GM23248 (cell line): ENCODE results near the gene RENBP. TPM values are rescaled to one million over a fixed set of nuclear protein-coding genes. Genes with fewer than 3 reads are reported as not detected.

Source experiments
- DNase-seq: peaks from one replicate; pipeline ENCODE4 v3.0.0-alpha.2; 2015
- H2AFZ ChIP-seq: fragments of 200-600 bp; sonication (generic); 2 replicates; pipeline ENCODE4 v1.6.1; 2016; ENCODE audit warnings: antibody characterized with exemption
- H3F3A ChIP-seq: fragments of 200-600 bp; sonication (generic); 2 replicates; pipeline ENCODE4 v1.6.1; 2016; ENCODE audit warnings: mild to moderate bottlenecking, antibody characterized with exemption, mixed run types; ENCODE audit not compliant: insufficient read depth
- H3K27ac ChIP-seq: fragments of 200-600 bp; sonication (generic); 2 replicates; pipeline ENCODE4 v1.5.1; 2016; ENCODE audit warnings: mild to moderate bottlenecking
- H3K27me3 ChIP-seq: fragments of 200-600 bp; sonication (generic); replicated peaks from 2 replicates; pipeline ENCODE4 v1.6.1; 2016; ENCODE audit warnings: mild to moderate bottlenecking; ENCODE audit not compliant: insufficient read depth
- H3K36me3 ChIP-seq: fragments of 200-600 bp; sonication (generic); 2 replicates; pipeline ENCODE4 v1.6.1; 2016; ENCODE audit warnings: low read depth, mild to moderate bottlenecking
- H3K4me1 ChIP-seq: fragments of 200-600 bp; sonication (generic); 2 replicates; pipeline ENCODE4 v1.6.1; 2016; ENCODE audit warnings: mild to moderate bottlenecking; ENCODE audit not compliant: insufficient read depth
- H3K4me2 ChIP-seq: fragments of 200-600 bp; sonication (generic); one replicate; pipeline ENCODE4 v1.6.1; 2016; ENCODE audit warnings: mild to moderate bottlenecking; ENCODE audit not compliant: unreplicated experiment
- H3K4me3 ChIP-seq: fragments of 200-600 bp; sonication (generic); 2 replicates; pipeline ENCODE4 v1.5.1; 2016; ENCODE audit warnings: mild to moderate bottlenecking
- H3K79me2 ChIP-seq: fragments of 200-600 bp; sonication (generic); 2 replicates; pipeline ENCODE4 v1.6.1; 2016; ENCODE audit warnings: mild to moderate bottlenecking; ENCODE audit not compliant: insufficient read depth
- H3K9ac ChIP-seq: fragments of 200-600 bp; sonication (generic); 2 replicates; pipeline ENCODE4 v1.6.1; 2016; ENCODE audit warnings: mild to moderate bottlenecking
- H3K9me2 ChIP-seq: fragments of 200-600 bp; sonication (generic); 2 replicates; pipeline ENCODE4 v1.6.1; 2016; ENCODE audit warnings: mixed run types, mild to moderate bottlenecking, moderate library complexity; ENCODE audit not compliant: insufficient read depth
- H3K9me3 ChIP-seq: fragments of 200-600 bp; sonication (generic); one replicate; pipeline ENCODE4 v1.6.1; 2017; ENCODE audit warnings: low read depth
- H4K20me1 ChIP-seq: fragments of 200-600 bp; sonication (generic); 2 replicates; pipeline ENCODE4 v1.6.0; 2016; ENCODE audit not compliant: insufficient read depth
- EZH2 ChIP-seq: fragments of 200-600 bp; sonication (generic); IDR thresholded peaks from 2 replicates; pipeline ENCODE4 v1.6.1; 2018; ENCODE audit warnings: antibody characterized with exemption, mild to moderate bottlenecking; ENCODE audit not compliant: insufficient read depth, poor library complexity, severe bottlenecking
- EZH2phosphoT487 ChIP-seq: fragments of 200-600 bp; sonication (generic); IDR thresholded peaks from 2 replicates; pipeline ENCODE4 v1.6.1; 2018; ENCODE audit warnings: antibody characterized with exemption, moderate library complexity, mild to moderate bottlenecking, low read depth; ENCODE audit not compliant: insufficient read depth
- WGBS, 2 experiments: methylation state at CpG; one replicate each; pipeline ENCODE4 v1.1.6; 2015 to 2017; ENCODE audit warnings: low lambda C conversion rate in 2 of 2, low coverage in 1 of 2; ENCODE audit errors: missing lambda C conversion rate in 2 of 2; 5-methylcytosine and 5-hydroxymethylcytosine counted together
- in situ Hi-C: fragments of 300-500 bp; cut with MboI; formaldehyde crosslinking; loops from 2 replicates; pipeline ENCODE4 v1.15.0; 2020
- polyA plus RNA-seq: library from polyadenylated mRNA; unstranded; fragments of >200 nt; fragmentation: Nextera tagmentation; extraction: Ambion mirVana; gene quantifications from 2 replicates; pipeline ENCODE4 v1.2.1, GENCODE V29; 2016
- total RNA-seq: library from RNA; depleted of rRNA; stranded (reverse); fragments of >200 nt; shearing (Covaris generic); gene quantifications from 2 replicates; pipeline ENCODE4 v1.2.3, GENCODE V29; 2014

The RENBP gene
- total and polyA plus RNA-seq, 2 experiments from 2014 or later: 0.11 TPM; not detected in 1

DNA sequence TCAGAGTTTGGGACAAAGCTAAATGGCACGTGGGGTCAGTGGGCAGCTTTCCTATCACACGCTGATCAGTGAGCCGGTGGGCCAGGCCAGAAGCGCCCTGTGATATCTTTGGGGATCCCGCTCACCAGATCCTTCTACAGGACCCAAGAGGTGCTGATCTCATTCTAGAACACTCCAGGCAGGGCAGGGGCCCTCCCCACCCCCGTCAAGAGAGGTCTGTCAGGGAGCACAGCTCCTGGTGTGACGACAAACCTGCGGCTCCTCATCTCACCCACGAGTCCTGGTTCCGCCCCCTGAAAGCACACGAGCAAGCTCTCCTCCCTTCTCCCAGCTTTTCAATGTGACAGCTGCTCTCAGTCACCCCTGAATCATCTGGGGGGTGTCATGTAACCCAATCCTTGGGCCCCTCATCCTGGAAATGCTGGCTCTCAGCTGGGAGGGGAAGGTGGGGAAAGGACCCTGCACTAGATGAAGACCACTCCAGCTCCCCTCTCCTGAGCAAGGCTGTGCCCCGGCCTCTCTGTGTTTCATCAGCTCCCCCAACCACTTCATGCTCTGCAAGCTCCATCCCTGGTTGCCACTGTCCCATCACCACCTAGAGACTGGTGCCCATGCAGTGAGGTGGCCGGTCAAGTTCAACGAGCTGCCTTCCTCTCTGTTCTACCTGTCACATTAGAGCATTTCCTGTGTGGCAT lies 22.5 kb upstream of the RENBP start:
- Histone ChIP-seq H3F3A (0 out of 2 replicates have a peak, but pooled peaks cover 4% of the 10 kb centered on the region), H2AFZ (no peak overlapping the region), H3K4me2 (no peak overlapping the region), H3K27me3 (no peaks in the 10 kb centered on the region), H3K79me2 (peaks cover 80% of the 10 kb centered on the region), H3K4me1 (peaks cover 24% of the 10 kb centered on the region), H3K9me3 (no peaks in the 10 kb centered on the region), H3K4me3 (no peak overlapping the region), H3K36me3 (no peaks in the 10 kb centered on the region), H4K20me1 (no peaks in the 10 kb centered on the region), H3K27ac (peak overlapping the region; percentile 27; the same call in 1 of the 2 replicates), H3K9me2 (no peaks in the 10 kb centered on the region), H3K9ac (0 out of 2 replicates have a peak overlapping the region, but pooled peaks have one; percentile 5)
- in situ Hi-C loops: no loop called here
- TF ChIP-seq EZH2phosphoT487: no peak
- no peak for TF ChIP-seq EZH2
- 75 to 82% methylated on average over 2 to 8 of the region's 14 CpGs for WGBS, 2 experiments
- DNase-seq: peak; percentile 60

GRCh38 chrX:153966283-153966688 lies 21.8 kb upstream of the RENBP start:
- H3K9me3 ChIP-seq: no peaks in the 10 kb centered on the region
- no peak overlapping the region for H3K4me2 ChIP-seq
- H3K27me3 ChIP-seq: no peaks in the 10 kb centered on the region
- H3K9ac ChIP-seq: 0 out of 2 replicates have a peak overlapping the region, but pooled peaks have one; percentile 5
- no peak overlapping the region for H3K27ac ChIP-seq
- no peaks in the 10 kb centered on the region for H3K9me2 ChIP-seq
- TF ChIP-seq EZH2phosphoT487 (no peak), EZH2 (no peak)
- H3F3A ChIP-seq: 0 out of 2 replicates have a peak, but pooled peaks cover 4% of the 10 kb centered on the region
- WGBS, 2 experiments: 48 to 61% methylated on average over 7 to 14 of the region's 15 CpGs
- DNase-seq: peak; percentile 46
- H4K20me1 ChIP-seq: no peaks in the 10 kb centered on the region
- no peak overlapping the region for H2AFZ ChIP-seq
- no peaks in the 10 kb centered on the region for H3K36me3 ChIP-seq
- in situ Hi-C loops: no loop called here
- peaks cover 24% of the 10 kb centered on the region for H3K4me1 ChIP-seq
- H3K4me3 ChIP-seq: no peak overlapping the region
- H3K79me2 ChIP-seq: peaks cover 85% of the 10 kb centered on the region

GRCh38 chrX:153965406-153965805 lies 21.0 kb upstream of the RENBP start:
- H3K36me3 ChIP-seq: no peaks in the 10 kb centered on the region; the same call in 1 of the 2 replicates
- H3K9me3 ChIP-seq: no peaks in the 10 kb centered on the region
- 0 out of 2 replicates have a peak, but pooled peaks cover 4% of the 10 kb centered on the region for H3F3A ChIP-seq
- no peak overlapping the region for H3K9ac ChIP-seq
- no peak overlapping the region for H3K4me2 ChIP-seq
- DNase-seq: no peak
- H3K4me1 ChIP-seq: peaks cover 24% of the 10 kb centered on the region
- no peak overlapping the region for H3K4me3 ChIP-seq
- TF ChIP-seq EZH2 (no peak), EZH2phosphoT487 (no peak)
- 80 to 91% methylated on average over 4 to 5 of the region's 5 CpGs for WGBS, 2 experiments
- no peaks in the 10 kb centered on the region for H4K20me1 ChIP-seq
- H3K79me2 ChIP-seq: peaks cover 85% of the 10 kb centered on the region
- in situ Hi-C loops: no loop called here
- H3K27ac ChIP-seq: no peak overlapping the region
- no peaks in the 10 kb centered on the region for H3K9me2 ChIP-seq
- H3K27me3 ChIP-seq: no peaks in the 10 kb centered on the region
- no peak overlapping the region for H2AFZ ChIP-seq

DNA sequence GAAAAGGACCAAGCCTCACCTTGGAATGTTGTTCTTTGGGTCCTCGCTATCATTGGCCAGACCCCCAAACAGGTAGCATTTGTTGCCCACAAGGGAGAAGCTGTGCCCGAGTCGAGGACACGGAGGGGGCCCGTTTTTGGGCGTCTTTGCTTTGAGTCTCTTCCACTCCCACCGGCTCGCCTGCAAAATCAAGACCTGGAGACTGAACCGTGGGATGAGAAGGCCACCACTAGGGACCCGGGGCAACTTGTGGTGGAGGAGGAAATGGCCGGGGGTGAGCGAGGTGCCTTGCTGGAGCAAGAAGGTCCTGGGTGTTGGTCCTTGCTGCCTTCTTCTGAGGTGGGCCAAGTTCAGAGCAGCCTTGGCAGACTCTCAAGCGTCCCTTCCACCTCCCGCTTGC lies 19.7 kb upstream of the RENBP start:
- H3K36me3 ChIP-seq: no peaks in the 10 kb centered on the region; the same call in 1 of the 2 replicates
- no peaks in the 10 kb centered on the region for H4K20me1 ChIP-seq
- in situ Hi-C loops: no loop called here

More for the DNA sequence above, 19.7 kb upstream of the RENBP start:
- Histone ChIP-seq H3K4me3 (no peak overlapping the region), H3F3A (no peaks in the 10 kb centered on the region), H2AFZ (no peak overlapping the region), H3K27ac (no peak overlapping the region), H3K4me1 (peaks cover 24% of the 10 kb centered on the region), H3K4me2 (no peak overlapping the region), H3K9ac (no peak overlapping the region), H3K27me3 (no peaks in the 10 kb centered on the region), H3K79me2 (peaks cover 76% of the 10 kb centered on the region), H3K9me3 (no peaks in the 10 kb centered on the region), H3K9me2 (no peaks in the 10 kb centered on the region)
- TF ChIP-seq EZH2phosphoT487 (no peak), EZH2 (no peak)
- WGBS, 2 experiments: 88 to 93% methylated on average over 8 to 13 of the region's 14 CpGs
- DNase-seq: no peak
